ENCODE results near the gene BCL2. TPM values are rescaled to one million over a fixed set of nuclear protein-coding genes. Genes with fewer than 3 reads are reported as not detected.

Gene BCL2
- total RNA-seq, 1 donor = 4.2 TPM

DNA sequence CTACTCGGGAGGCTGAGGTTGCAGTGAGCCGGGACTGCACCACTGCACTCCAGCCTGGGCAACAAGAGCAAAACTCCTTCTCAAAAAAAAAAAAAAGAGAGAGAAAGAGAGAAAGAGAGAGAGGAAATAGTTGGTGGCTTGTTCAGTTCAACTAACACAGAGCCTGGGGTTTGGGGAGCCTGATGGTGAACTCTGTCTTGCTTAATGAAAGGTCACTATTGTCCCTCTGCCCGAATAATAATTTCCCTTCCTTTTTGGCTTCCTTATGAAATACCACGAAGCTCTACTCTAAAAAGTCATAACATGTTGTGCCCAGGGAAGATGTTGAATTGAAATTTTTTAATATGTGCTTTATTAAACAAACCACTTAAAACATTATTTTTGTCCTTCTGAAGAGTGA lies 17.3 kb downstream of the BCL2 start:
- TF ChIP-seq, protein P1, sequence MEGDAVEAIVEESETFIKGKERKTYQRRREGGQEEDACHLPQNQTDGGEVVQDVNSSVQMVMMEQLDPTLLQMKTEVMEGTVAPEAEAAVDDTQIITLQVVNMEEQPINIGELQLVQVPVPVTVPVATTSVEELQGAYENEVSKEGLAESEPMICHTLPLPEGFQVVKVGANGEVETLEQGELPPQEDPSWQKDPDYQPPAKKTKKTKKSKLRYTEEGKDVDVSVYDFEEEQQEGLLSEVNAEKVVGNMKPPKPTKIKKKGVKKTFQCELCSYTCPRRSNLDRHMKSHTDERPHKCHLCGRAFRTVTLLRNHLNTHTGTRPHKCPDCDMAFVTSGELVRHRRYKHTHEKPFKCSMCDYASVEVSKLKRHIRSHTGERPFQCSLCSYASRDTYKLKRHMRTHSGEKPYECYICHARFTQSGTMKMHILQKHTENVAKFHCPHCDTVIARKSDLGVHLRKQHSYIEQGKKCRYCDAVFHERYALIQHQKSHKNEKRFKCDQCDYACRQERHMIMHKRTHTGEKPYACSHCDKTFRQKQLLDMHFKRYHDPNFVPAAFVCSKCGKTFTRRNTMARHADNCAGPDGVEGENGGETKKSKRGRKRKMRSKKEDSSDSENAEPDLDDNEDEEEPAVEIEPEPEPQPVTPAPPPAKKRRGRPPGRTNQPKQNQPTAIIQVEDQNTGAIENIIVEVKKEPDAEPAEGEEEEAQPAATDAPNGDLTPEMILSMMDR (IDR thresholded peaks at IDR 0.05; ENCODE audit: insufficient read depth, low read length) = no peak
- no peak for DNase-seq (ENCODE audit: low read depth)
- H3K4me3 ChIP-seq (ENCODE audit: low read depth, low read length) = no peak overlapping the region

DNA sequence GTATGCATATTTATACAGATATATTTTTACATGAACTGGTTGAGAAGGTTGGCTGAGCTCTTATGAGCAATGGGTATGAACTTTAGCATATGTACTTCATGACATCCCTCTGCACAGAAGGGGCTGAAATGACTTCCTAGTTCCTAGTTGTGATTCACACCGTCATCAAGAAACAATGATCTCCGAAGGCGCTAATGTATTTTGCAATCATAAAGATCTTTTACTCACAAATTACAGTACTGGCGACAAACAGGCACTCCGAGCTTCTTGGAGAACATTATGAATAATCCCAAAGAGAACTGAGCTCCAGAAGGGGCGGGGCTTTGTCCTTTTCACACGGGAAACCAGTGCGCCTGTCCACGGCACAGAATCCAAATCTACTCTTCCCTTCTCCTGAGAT lies 18.1 kb downstream of the BCL2 start:
- no peak overlapping the region for H3K4me3 ChIP-seq (ENCODE audit: low read depth, low read length)
- no peak for DNase-seq (ENCODE audit: low read depth)
- TF ChIP-seq, protein P1 (IDR thresholded peaks at IDR 0.05; ENCODE audit: insufficient read depth, low read length) = no peak

DNA sequence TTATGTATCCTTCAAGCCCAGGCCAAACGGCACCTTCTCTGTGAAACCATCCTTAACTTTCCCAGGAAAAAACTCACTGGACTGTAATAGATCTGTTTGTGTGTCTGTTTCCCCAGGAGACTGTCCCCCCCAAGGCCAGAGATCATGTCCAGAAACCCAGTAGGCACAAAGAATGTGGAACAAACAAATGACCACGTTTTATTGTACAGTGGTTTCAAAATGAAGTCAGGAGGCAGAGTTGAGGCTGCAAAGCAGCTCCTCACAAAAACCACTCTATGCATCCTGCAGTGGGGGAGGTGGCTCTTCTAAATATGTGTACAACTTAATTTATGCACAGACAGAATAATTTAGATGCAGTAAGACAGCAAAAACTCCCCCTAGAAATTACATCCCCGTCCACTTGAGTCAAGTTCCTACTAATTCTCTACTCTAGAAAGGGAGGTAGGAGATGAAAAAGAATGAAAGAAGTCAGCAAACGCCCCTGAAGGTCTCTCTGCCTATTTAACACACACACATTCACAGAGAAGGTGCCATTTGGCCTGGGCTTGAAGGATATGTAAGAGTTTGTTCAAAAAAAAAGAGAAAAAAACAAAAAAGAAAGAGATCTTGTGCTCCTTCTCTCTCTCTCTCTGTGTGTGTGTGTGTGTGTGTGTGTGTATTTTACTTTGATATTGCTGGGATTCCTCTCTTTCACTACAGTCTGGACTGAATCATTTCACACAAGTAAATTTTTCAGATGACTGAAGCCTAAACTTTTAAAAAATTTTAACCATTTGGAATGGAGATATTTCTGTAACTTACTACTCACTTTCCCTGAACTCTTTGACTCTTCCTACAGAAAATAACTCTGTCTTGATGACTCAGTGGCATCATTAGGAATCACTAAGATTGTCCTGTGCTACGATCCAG lies 19.5 kb downstream of the BCL2 start:
- TF ChIP-seq, protein P1 (IDR thresholded peaks at IDR 0.05; ENCODE audit: insufficient read depth, low read length) = no peak
- no peak overlapping the region for H3K4me3 ChIP-seq (ENCODE audit: low read depth, low read length)
- DNase-seq (ENCODE audit: low read depth) = no peak

DNA sequence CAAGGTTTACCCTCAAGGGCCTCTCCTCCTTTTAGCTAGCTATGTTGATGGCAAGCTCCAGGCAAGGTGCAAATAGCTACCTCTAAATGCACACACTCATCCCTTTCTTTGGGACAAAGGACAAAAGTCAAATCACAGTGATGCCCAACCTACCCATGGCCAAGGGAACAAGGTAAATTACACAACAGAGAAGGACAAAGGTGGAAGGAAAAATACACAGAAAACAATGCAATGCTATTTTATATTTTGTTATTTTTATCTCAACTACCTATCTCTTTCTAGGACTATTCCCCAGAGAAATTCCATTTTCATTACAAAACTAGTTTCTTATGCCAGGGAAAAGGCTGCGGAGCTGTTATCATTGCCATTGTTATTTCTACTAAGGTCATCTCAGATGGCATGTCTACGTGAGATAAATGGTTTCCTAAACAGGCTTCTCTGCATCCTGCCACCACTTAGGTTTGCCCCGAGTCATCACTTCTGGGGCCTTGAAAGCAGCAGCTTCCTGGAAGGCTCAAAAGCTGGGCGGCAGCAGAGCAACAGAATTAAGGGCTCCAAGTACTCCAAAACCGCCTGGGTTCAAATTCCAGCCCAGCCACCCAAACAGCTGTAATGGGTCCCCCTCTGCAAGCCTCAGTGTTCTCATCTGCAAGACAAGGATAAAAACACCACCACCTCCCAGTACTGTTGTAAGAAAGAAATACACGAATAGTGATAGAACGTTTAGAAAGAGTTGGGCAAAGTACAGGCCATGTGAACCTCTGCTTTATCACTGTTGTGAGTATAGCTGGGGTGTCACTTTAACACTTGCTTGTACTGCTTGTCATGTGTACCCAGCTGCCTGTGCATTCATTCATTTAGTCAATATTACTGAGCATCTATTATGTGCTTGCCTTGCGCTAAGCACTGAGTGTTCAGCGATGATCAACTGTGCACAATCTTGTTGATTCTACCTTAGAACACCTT lies 20.9 kb downstream of the BCL2 start:
- DNase-seq (ENCODE audit: low read depth) = peak; percentile 61
- H3K4me3 ChIP-seq (ENCODE audit: low read depth, low read length) = no peak overlapping the region
- TF ChIP-seq, protein P1 (IDR thresholded peaks at IDR 0.05; ENCODE audit: insufficient read depth, low read length) = no peak

DNA sequence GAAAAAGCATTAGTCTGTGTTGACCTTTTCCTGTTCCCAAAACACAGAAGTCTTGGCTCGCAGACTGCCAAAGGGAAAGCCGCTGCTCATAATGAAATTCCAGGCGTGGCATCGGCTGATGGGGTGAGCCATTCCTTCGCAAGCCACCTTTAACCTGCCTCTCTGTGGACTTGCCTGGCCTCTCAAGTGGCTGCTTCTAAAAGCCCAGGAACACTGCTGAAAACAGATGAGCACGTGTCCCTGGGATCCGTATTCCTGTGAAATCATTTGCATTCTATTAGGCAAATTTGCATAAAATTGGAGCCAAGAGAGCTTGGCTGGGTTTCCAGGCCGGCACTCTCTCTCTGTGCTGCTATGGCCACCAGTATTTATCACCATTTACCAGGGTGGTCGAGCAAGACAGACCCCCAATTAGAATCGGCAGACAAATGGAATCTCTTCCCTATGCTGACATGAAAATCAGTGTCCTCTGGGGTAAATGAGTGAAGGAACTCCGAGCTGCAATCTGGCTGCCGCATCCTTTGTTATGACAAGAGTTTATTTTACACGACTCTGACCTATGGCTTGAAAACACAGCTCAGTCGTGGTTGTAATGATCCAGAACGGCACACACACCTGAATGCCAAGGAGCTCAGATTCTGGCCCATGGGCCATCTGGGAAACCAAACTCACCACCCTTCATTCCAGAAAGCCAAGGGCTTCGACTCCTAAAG lies 21.7 kb downstream of the BCL2 start:
- DNase-seq (ENCODE audit: low read depth) = no peak
- TF ChIP-seq, protein P1 (IDR thresholded peaks at IDR 0.05; ENCODE audit: insufficient read depth, low read length) = no peak
- no peak overlapping the region for H3K4me3 ChIP-seq (ENCODE audit: low read depth, low read length)

DNA sequence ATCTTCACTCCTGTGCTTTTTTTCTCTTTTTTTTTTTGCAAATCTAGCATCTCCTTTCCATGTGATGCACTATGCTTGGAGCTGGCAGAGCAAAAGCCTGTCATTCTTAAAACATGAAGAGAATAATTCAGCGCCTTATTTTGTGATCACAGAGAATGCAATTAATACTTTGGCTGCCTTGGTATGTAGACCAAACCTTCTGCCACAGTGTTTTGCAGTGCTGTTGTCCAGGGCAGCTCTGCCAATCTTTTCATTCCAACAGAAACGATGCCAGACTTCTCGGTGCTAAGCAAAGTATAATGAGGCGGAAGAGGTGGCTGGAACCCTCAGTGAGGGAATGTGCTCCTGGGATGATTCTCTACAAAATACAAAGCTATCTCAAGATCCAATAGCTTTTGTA lies 25.6 kb downstream of the BCL2 start:
- no peak for DNase-seq (ENCODE audit: low read depth)
- TF ChIP-seq, protein P1 (IDR thresholded peaks at IDR 0.05; ENCODE audit: insufficient read depth, low read length) = no peak
- H3K4me3 ChIP-seq (ENCODE audit: low read depth, low read length) = no peak overlapping the region
